CD14-positive monocyte (primary cell): Measurements from ENCODE around the gene ERCC1. TPM values are rescaled to one million over a fixed set of nuclear protein-coding genes. Genes with fewer than 3 reads are reported as not detected.

ENCODE experiments used
- DNase-seq, 3 donors: peaks; one replicate each; pipeline ENCODE4 v3.0.0-alpha.2; 2011 to 2022
- H2AFZ ChIP-seq: 2 replicates; pipeline ENCODE4 v1.6.0; 2012; ENCODE audit warnings: mild to moderate bottlenecking, low read depth, low read length, inconsistent platforms; ENCODE audit not compliant: insufficient read depth, poor library complexity, severe bottlenecking
- H3K27ac ChIP-seq, 2 donors: 1 replicate in 1 of 2; 2 replicates in 1 of 2; pipeline ENCODE4 v1.5.1; 2012 to 2013; ENCODE audit warnings: low read length in 2 of 2, control low read depth in 1 of 2, inconsistent platforms in 1 of 2, low read depth in 1 of 2, mild to moderate bottlenecking in 1 of 2
- H3K27me3 ChIP-seq, 2 donors: one replicate each; pipeline versions ENCODE4 v1.6.0 to v1.6.1; 2011 to 2013; ENCODE audit warnings: low read length in 2 of 2; ENCODE audit not compliant: control insufficient read depth in 2 of 2, insufficient read depth in 2 of 2
- H3K36me3 ChIP-seq, 2 donors: replicated peaks in 1 of 2; 1 replicate in 1 of 2; 2 replicates in 1 of 2; pipeline versions ENCODE4 v1.5.1 to v1.6.1; 2012 to 2013; ENCODE audit warnings: low read length in 2 of 2, control low read depth in 1 of 2, inconsistent platforms in 1 of 2, mild to moderate bottlenecking in 1 of 2; ENCODE audit not compliant: insufficient read depth in 2 of 2, control insufficient read depth in 1 of 2
- H3K4me1 ChIP-seq, 2 donors: 1 replicate in 1 of 2; 2 replicates in 1 of 2; pipeline versions ENCODE4 v1.5.1 to v1.6.1; 2012 to 2013; ENCODE audit warnings: low read length in 2 of 2, control low read depth in 1 of 2, inconsistent platforms in 1 of 2, mild to moderate bottlenecking in 1 of 2, moderate library complexity in 1 of 2; ENCODE audit not compliant: insufficient read depth in 2 of 2, control insufficient read depth in 1 of 2
- H3K4me2 ChIP-seq: replicated peaks from 2 replicates; pipeline ENCODE3; 2012; ENCODE audit warnings: low read length, moderate library complexity, mild to moderate bottlenecking; ENCODE audit not compliant: poor library complexity, severe bottlenecking; ENCODE audit errors: extremely low read depth
- H3K4me3 ChIP-seq, 3 experiments: fragments of 200-600 bp in 1 of 3; sonication (generic) in 1 of 3; replicated peaks in 1 of 3; 1 replicate in 2 of 3; 2 replicates in 1 of 3; pipeline ENCODE4 v1.5.1; 2011 to 2013; ENCODE audit warnings: low read length in 3 of 3, mild to moderate bottlenecking in 3 of 3, control low read depth in 2 of 3, low read depth in 2 of 3, inconsistent platforms in 1 of 3, moderate library complexity in 1 of 3
- H3K79me2 ChIP-seq: 2 replicates; pipeline ENCODE4 v1.6.0; 2012; ENCODE audit warnings: mild to moderate bottlenecking, control low read depth, inconsistent platforms, low read length, moderate library complexity; ENCODE audit not compliant: insufficient read depth
- H3K9ac ChIP-seq: 2 replicates; pipeline ENCODE4 v1.6.0; 2017; ENCODE audit warnings: low read length, mild to moderate bottlenecking; ENCODE audit not compliant: insufficient read depth, poor library complexity, severe bottlenecking
- H3K9me3 ChIP-seq, 2 donors: replicated peaks in 1 of 2; 1 replicate in 1 of 2; 2 replicates in 1 of 2; pipeline versions ENCODE4 v1.5.1 to v1.6.1; 2012 to 2013; ENCODE audit warnings: low read length in 2 of 2, control low read depth in 1 of 2; ENCODE audit not compliant: control insufficient read depth in 1 of 2, insufficient read depth in 1 of 2
- H4K20me1 ChIP-seq: 2 replicates; pipeline ENCODE4 v1.6.0; 2012; ENCODE audit warnings: mild to moderate bottlenecking, low read length, control low read depth, moderate library complexity; ENCODE audit not compliant: insufficient read depth
- H3K27ac Mint-ChIP-seq, 7 donors: one replicate each; pipeline ENCODE4 v1.8.0; 2020; ENCODE audit warnings: mild to moderate bottlenecking in 7 of 7, mixed read lengths in 7 of 7, moderate library complexity in 6 of 7, inconsistent platforms in 2 of 7
- H3K27me3 Mint-ChIP-seq, 3 donors: one replicate each; pipeline ENCODE4 v1.8.0; 2021 to 2022; ENCODE audit warnings: low read depth in 3 of 3, mild to moderate bottlenecking in 3 of 3, mixed read lengths in 3 of 3, moderate library complexity in 3 of 3, inconsistent platforms in 1 of 3
- H3K36me3 Mint-ChIP-seq, 2 donors: one replicate each; pipeline ENCODE4 v1.8.0; 2020; ENCODE audit warnings: mixed read lengths in 2 of 2, inconsistent platforms in 1 of 2, mild to moderate bottlenecking in 1 of 2
- H3K4me1 Mint-ChIP-seq: one replicate; pipeline ENCODE4 v1.8.0; 2020; ENCODE audit warnings: mild to moderate bottlenecking, mixed read lengths
- H3K4me3 Mint-ChIP-seq, 2 donors: one replicate each; pipeline ENCODE4 v1.8.0; 2020; ENCODE audit warnings: mild to moderate bottlenecking in 2 of 2, mixed read lengths in 2 of 2, moderate library complexity in 1 of 2
- H3K9me3 Mint-ChIP-seq, 7 donors: one replicate each; pipeline ENCODE4 v1.8.0; 2020 to 2022; ENCODE audit warnings: mixed read lengths in 7 of 7, mild to moderate bottlenecking in 6 of 7, moderate library complexity in 6 of 7, inconsistent platforms in 2 of 7
- CTCF ChIP-seq: fragments of 200-600 bp; IDR thresholded peaks from one replicate; pipeline ENCODE4 v1.8.0; 2022; ENCODE audit warnings: antibody characterized with exemption, mild to moderate bottlenecking
- WGBS: methylation state at CpG from one replicate; pipeline ENCODE4 v1.1.5; 2013; ENCODE audit warnings: missing lambda C conversion rate; ENCODE audit not compliant: insufficient coverage; 5-methylcytosine and 5-hydroxymethylcytosine counted together
- intact Hi-C, 2 donors: fragments of 100-400 bp; cut with micrococcal nuclease; formaldehyde crosslinking; loops; one replicate each; pipeline versions ENCODE4 v1.15.0 to v1.15.1; 2023
- polyA plus RNA-seq, 3 donors: library from polyadenylated mRNA; depleted of rRNA in 1 of 3; unstranded in 2 of 3; stranded (reverse) in 1 of 3; fragments of 300-500 nt in 2 of 3; fragments of >200 nt in 1 of 3; fragmentation: Illumina TruSeq in 2 of 3; gene quantifications; 1 replicate in 2 of 3; 2 replicates in 1 of 3; pipeline ENCODE4 v1.2.3, GENCODE V29; 2012 to 2021

Gene ERCC1
- polyA plus RNA-seq, 3 donors, result 62.2 to 78.2 (median 74.6) TPM

GRCh38 chr19:45467456-45468158 lies 43.9 kb upstream of the ERCC1 start, which contains the start of gene FOSB:
FOSB (plus strand) TSS chr19:45467996; CDS start chr19:45468587, 591 bp downstream.
- H3K79me2 ChIP-seq, result no peaks in the 10 kb centered on the region
- Mint-ChIP-seq H3K4me1 (peaks cover 40% of the 10 kb centered on the region), H3K36me3 (peaks cover 28 to 33% of the 10 kb centered on the region in 2 donors), H3K27me3 (peaks cover 37 to 60% (median 59%) of the 10 kb centered on the region in 3 donors), H3K27ac (peak within 1 kb of the TSS; percentile 90 to 97 (median 96)), H3K9me3 (peaks cover 10 to 47% (median 27%) of the 10 kb centered on the region in 7 donors), H3K4me3 (peak within 1 kb of the TSS; percentile 99)
- peaks cover 16 to 27% of the 10 kb centered on the region in 2 donors for H3K27me3 ChIP-seq
- peak within 1 kb of the TSS; percentile 88 to 96 for H3K27ac ChIP-seq
- H3K4me1 ChIP-seq, result peaks cover 34 to 35% of the 10 kb centered on the region in 2 donors
- peak within 1 kb of the TSS; percentile 52 for H2AFZ ChIP-seq
- H3K9ac ChIP-seq, result peak within 1 kb of the TSS; percentile 96
- H3K9me3 ChIP-seq, result peaks cover 0 to 8% of the 10 kb centered on the region in 2 donors
- intact Hi-C loops, result loop anchor here (1.0 to 2.0 kb wide), 2 partner anchors 11 to 17 kb away; no protein-coding TSS in a partner anchor
- H4K20me1 ChIP-seq, result peaks cover 48% of the 10 kb centered on the region
- peaks cover 0 to 9% of the 10 kb centered on the region in 2 donors for H3K36me3 ChIP-seq
- H3K4me2 ChIP-seq, result peak within 1 kb of the TSS; percentile 81
- DNase-seq, result peak; percentile 92 to 97 (median 97)
- no peak for TF ChIP-seq CTCF
- under 1% methylated on average over 51 of the region's 56 CpGs for WGBS
- peak within 1 kb of the TSS; percentile 84 to 98 (median 87) for H3K4me3 ChIP-seq

DNA sequence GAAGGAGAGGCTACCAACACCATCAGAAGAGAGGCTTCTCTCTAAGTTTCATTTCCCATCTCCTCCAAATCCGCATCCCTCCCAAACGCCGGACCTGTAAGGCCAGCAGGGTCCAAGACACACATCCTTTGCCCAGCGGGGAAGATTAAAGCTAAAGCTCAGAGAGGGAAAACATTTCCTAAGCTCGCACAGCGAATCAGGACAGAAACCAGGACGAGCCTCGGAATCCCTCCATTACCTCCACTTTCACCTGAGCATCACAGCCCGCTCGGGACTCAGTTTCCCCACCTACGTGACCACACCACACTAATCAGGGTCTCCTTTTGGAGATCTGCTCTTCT lies 43.4 kb upstream of the ERCC1 start:
- DNase-seq, result peak in 2 of 3 donors; percentile 46
- peaks cover 33 to 55% (median 55%) of the 10 kb centered on the region in 3 donors for H3K27me3 Mint-ChIP-seq
- H3K9me3 Mint-ChIP-seq, result peaks cover 10 to 42% (median 21%) of the 10 kb centered on the region in 7 donors
- intact Hi-C loops, result loop anchor here (1.0 to 2.0 kb wide), 2 partner anchors 11 to 16 kb away; no protein-coding TSS in a partner anchor
- Histone ChIP-seq H3K4me1 (peaks cover 30% of the 10 kb centered on the region in 2 donors), H3K79me2 (no peaks in the 10 kb centered on the region), H3K9ac (peak overlapping the region; percentile 96), H3K9me3 (peaks cover 0 to 5% of the 10 kb centered on the region in 2 donors), H3K27me3 (peaks cover 11 to 22% of the 10 kb centered on the region in 2 donors), H3K4me3 (peak overlapping the region; percentile 84 to 98 (median 87)), H3K36me3 (peaks cover 0 to 6% of the 10 kb centered on the region in 2 donors), H2AFZ (peak overlapping the region; percentile 52), H3K4me2 (peak overlapping the region; percentile 81), H4K20me1 (peaks cover 43% of the 10 kb centered on the region), H3K27ac (peak overlapping the region; percentile 88 to 96)
- TF ChIP-seq CTCF, result no peak
- peaks cover 23 to 28% of the 10 kb centered on the region in 2 donors for H3K36me3 Mint-ChIP-seq
- H3K27ac Mint-ChIP-seq, result peak overlapping the region; percentile 85 to 97 (median 94)
- WGBS, result 3% methylated on average over 5 of the region's 11 CpGs
- H3K4me1 Mint-ChIP-seq, result peaks cover 35% of the 10 kb centered on the region
- peak overlapping the region; percentile 69 to 99 for H3K4me3 Mint-ChIP-seq
